Activated T-helper 1 cell treated with anti-CD3 and anti-CD28 coated beads, Interleukin-2, amount 50 U/mL, for 16 hours (primary cell): Measurements from ENCODE around the gene SYNDIG1L.
A peak's percentile ranks its signal among the peaks of the same experiment; 100 is the strongest.

ENCODE experiments used
- DNase-seq, 2 donors: peaks; one replicate each; pipeline ENCODE4 v3.0.0-alpha.2; 2020; ENCODE audit warnings: low read depth in 1 of 2, low spot score in 1 of 2

The SYNDIG1L gene

DNA sequence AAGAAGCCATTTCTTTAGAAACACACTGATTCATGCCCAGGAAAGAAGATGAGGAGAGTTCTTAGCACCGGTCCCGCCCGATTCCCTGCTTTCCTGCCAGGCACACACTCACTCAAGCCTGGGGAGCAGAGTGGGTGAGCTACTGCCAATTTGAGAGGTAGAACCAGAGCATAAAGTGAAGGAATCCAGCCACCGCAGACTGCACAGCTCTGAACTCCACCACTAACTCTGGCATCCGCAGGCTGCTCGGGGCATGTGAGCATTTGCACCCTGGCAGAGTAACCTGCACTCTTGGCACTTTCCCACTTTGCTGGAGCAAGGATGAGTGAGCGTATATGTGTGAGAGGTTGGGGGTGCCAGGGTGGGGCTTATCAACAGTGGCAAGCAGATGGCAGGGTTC is 4.0 kb upstream of the SYNDIG1L start:
- DNase-seq, result no peak

DNA sequence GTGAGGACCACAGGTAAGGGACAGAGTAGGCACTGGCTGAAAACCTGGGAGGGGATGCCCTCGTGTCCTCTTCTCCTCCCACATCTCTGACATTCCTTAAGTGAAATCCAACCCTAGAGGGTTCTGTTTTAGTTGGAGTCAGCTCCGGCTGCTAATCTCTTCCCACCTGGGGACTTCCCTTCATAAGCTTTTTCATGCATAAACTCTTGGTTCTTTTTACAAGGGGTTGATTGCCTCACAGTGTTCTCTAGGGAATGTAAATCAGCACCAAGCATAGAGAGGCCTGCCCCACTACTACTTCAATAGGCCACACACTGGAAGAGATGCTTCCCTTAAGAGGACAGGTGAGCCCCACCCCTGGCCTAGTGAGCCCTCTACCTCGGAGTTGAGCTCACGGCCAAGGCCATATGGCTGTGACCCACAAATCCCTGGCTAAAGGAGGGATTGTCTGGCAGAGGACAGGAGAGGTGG is 3.2 kb upstream of the SYNDIG1L start:
- DNase-seq, result no peak

- no peak for DNase-seq
Observed at GRCh38 chr14:74427651-74428050, 1.6 kb upstream of the SYNDIG1L start.

DNA sequence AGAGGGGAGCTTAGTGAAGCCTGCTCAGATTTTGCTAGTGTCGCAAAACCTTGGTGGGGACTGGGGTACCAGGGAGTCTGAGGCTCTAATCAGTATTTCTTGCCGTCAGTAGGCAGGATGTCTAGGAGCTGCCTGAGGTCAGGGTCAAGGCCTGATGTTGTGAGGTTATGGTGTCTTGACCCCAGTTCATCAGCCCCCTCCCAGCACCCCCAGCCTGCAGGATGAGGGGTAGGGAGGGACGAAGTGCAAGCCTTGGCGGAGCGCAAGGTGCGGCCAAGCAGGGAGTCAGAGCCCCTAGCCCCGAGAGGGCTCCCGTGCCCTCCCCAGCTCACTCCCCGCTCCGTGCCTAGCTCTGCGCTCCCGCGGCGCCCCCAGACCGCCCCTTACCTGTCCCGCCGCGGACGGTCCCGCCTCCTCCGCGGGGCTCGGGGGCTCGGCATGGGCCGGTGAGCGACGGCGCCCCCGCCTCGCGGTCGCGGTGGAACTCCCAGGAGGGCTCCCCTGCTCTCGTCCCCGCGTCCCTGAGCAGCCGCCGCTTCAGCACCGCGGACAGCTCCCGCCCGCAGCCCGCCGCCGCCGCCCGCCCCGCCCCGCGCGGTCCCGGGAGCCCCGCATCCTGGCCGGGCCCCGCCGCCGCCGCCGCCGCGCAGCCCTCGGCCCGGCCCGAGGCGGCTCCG is 347 bp downstream of the SYNDIG1L start:
- DNase-seq, result peak; percentile 25 to 28

- no peak for DNase-seq
Observed at GRCh38 chr14:74424606-74425005, 1.4 kb downstream of the SYNDIG1L start.

DNA sequence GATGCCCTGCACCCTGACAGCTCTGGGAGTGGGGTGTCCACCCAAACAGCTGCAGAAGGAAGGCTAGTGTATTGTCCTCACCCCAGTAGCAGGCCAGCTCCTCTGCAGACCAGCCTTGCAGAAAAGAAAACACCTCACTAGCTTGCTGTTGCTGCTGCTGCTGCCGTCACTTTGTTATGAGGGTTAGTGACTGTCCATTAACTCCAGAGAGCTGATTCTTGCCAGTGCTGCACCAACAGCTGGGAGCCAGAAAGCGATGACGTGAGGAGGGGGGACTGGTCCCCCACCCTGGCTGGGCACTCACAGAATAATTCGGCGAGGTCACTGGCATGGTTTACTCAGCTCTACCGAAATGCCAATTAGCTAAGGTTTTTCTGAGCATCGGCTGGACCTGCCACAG is 2.8 kb downstream of the SYNDIG1L start:
- DNase-seq, result no peak

GRCh38 chr14:74421981-74422380 is 4.0 kb downstream of the SYNDIG1L start:
- DNase-seq, result no peak

GRCh38 chr14:74419086-74419485 is 6.9 kb downstream of the SYNDIG1L start:
- no peak for DNase-seq

GRCh38 chr14:74418031-74418430 is 8.0 kb downstream of the SYNDIG1L start:
- no peak for DNase-seq

DNA sequence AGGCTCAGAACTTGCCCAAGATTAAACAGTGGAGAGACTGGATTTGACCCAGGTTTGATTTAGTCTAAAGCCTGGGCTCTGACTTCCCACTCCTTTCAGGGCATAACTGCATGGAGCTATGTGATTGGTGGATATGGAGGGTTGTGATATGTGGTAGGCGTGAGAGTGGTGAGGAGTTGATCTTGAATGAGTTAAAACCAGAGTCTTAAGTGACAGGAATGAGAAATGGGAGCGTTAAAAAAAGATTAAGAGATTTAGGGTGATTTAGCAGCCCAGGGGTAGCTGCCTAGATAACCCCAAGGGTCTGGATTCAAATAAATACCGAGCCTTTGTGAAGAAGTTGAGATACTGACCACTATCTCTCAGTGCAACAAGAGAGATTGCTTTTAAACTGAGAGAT is 8.4 kb downstream of the SYNDIG1L start:
- DNase-seq, result no peak

DNA sequence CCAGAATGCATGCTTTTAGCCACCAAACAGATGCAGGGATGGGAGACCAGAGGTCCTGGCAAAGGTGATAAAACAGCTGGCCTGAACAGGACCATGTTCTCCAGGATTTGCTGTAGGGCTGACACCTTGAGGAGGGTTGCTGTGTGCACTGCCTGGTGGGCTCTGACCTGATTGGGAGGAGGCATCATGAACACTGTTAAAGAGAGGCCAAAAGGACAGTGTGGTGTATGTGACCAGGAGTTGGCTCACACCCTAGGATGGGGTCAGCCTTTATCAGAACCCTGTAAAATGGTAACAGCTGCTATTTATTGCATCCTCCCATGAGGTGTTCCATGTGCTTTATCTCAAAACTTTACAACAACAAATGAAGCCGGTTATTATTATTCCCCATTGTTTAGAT is 8.8 kb downstream of the SYNDIG1L start:
- DNase-seq, result no peak

DNA sequence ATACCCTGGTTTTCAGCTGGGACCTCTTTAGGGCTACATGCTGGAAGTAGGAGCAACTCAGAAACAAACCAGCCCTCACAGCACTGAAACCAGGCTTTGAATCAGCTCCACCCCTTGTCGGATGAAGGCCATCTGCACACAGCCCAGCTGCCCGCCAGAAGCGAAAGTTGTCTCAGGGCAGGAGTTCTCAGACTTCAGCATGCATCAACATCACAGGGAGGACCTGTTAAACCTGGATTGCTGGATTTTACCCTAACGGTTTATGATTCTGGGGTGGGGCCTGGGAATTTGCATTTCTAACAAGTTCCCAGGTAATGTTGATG is 10.9 kb downstream of the SYNDIG1L start:
- no peak for DNase-seq

DNA sequence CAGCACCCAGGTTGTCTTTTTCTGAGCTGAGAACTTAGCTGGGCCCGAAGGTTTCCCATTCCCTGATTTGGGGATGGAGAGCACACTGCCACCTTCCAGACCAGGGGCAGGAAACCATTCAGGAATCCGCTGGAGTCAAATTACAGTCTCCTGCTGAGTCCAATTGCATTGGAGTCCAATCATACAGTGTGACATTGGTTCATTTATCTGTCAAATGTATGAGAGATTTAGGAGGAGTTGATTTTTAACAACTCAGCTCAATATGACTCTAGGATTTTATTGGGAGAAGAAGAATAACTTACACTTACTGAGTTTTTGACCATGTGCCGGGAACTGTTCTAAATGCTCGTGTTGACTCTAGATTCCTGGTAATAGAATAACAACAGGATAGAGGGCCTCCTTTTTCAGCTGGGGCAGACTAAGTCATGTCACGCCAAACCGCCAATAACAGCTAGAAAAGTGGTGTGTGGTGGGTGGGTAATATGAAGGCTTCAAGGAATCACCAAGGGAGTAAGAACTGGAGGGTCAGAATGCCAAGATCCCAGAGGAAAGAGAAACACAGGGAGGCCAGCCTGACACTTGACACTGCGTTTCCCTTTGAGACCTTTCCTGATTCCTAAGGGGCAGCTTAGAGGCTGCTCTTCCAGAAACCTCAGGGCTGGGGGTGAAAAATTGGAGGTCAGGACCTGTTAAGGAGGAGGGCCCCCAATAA is 11.5 kb downstream of the SYNDIG1L start:
- DNase-seq, result no peak

DNA sequence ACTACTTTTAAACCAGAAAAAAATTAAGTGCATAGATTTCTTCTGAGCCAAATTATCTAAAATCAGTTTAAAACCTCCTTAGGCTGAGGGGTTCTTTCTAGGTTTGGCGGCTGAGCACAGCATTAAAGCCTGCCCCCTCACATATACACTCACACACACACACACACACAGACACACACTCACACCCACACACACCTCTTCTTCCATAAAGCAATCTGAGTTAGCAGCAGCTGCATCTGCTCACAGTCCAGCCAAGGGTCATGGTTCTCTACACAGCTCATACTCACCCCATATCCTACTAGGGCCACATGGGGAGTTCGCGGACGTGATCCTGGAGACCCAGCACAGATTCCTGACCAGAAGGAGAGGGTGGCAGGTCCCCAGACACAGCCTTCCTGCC is 12.4 kb downstream of the SYNDIG1L start:
- DNase-seq, result no peak

- DNase-seq, result no peak
Observed at GRCh38 chr14:74412753-74413152, 13.3 kb downstream of the SYNDIG1L start.

DNA sequence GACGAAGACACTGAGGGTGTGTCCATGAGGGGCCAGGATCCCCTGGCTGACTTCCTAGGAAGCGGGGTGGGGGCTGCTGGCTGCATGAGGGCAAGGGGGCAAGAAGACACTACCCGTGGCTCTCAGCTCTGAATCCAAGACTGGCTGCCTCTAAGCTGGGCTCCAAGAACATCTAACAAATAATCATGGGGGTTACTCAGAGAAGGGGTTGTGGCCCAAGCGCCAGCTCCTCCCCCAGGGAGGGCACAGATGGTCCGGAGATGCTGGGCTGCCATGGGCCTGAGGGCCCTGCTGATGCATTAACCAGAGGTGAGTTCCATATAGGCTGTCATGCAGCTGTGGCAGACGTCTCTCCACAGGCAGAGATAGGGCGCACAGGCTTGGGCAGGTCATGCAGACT is 14.3 kb downstream of the SYNDIG1L start:
- no peak for DNase-seq

GRCh38 chr14:74409441-74409840 is 16.6 kb downstream of the SYNDIG1L start:
- DNase-seq, result no peak

DNA sequence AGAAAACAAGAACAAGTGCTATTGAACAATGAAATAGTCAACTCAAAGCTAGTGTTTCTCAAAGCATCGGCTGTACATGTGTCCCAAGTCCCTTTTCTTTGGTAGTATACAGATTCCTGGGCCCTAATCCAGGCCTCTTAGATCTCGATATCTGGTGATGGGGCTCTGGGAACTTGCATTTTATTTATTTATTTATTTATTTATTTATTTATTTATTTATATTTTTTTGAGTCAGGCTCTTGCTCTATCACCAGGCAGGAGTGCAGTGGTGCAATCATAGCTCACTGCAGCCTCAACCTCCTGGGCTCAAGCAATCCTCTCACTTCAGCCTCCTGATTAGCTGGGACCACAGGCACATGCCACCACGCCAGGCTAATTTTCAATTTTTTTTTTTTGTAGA is 17.1 kb downstream of the SYNDIG1L start:
- no peak for DNase-seq

GRCh38 chr14:74407801-74408154 is 18.2 kb downstream of the SYNDIG1L start:
- no peak for DNase-seq

- no peak for DNase-seq
Observed at GRCh38 chr14:74407021-74407800, 18.8 kb downstream of the SYNDIG1L start.

DNA sequence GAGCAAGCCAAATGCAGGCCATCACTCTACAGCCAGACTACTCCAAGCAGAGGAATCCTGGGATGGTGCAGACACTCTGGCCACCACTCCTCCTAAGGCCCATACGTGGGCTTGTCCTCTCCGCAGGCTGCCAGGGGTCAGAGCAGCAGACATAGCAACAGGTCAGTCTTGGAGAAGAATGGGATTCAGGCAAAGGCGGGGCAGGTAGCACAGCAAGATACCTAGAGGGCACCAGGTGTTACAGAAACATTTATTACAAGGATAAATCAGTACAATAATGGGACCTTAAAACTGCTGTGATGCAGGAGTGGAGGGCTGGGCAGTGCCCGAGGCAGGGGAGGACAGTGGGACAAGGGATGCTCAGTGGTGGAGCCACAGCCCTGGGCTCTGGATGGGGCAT is 20.3 kb downstream of the SYNDIG1L start:
- no peak for DNase-seq

DNA sequence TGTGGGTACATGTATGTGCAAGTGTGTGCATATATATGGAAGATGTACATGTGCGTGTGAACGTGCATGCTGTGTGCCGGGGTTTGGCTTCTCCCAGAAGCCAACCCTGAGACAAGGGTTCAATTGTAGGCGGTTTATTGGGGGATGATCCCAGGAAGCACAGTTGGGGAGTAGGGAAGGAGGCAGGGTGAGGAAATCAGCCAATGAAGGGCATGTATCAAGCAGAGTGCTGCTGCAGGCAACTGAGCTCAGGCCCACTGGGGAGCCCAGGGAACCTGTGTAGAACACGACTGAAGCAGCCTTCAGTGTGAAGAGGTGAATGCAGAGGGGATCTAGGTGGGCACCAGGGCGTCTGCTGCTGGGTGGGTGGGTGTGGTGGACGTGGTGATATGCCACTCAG is 21.6 kb downstream of the SYNDIG1L start:
- no peak for DNase-seq
